Measurements from ENCODE around the gene GPR141.

GRCh38 chr7:37669818-37670217 lies 13.7 kb upstream of the GPR141 start:
- TF ChIP-seq MAX (IDR thresholded peaks at IDR 0.05): no peak
- no peak for TF ChIP-seq POLR2A (IDR thresholded peaks at IDR 0.05; ENCODE audit: low read length)
- no peak for TF ChIP-seq CTCF (IDR thresholded peaks at IDR 0.05)
- no peak for TF ChIP-seq REST (IDR thresholded peaks at IDR 0.05)
- TF ChIP-seq RCOR1 (IDR thresholded peaks at IDR 0.05; ENCODE audit: low read depth, low read length): no peak
- no peak for TF ChIP-seq TP53 (CRISPR knock-in tag; IDR thresholded peaks at IDR 0.05)
- TF ChIP-seq FOXS1 (CRISPR knock-in tag; IDR thresholded peaks at IDR 0.05): no peak
- TF ChIP-seq ESRRA (IDR thresholded peaks at IDR 0.05; ENCODE audit: borderline replicate concordance, low read length): no peak
- TF ChIP-seq RNF2 (IDR thresholded peaks at IDR 0.05; ENCODE audit: borderline replicate concordance, low read depth): no peak
- no peak for TF ChIP-seq ZFP36 (IDR thresholded peaks at IDR 0.05; ENCODE audit: borderline replicate concordance, partially characterized antibody)
